ENCODE data around the gene COL8A1.

GRCh38 chr3:99626417-99626788 is 12.0 kb upstream of the COL8A1 start:
- no peak for TF ChIP-seq CTCF (IDR thresholded peaks at IDR 0.05)
- TF ChIP-seq POLR2A (IDR thresholded peaks at IDR 0.05): no peak
